WTC11 (cell line): ENCODE data around the gene SURF2. TPM values are rescaled to one million over a fixed set of nuclear protein-coding genes. Genes with fewer than 3 reads are reported as not detected.

Source experiments
- ATAC-seq: fragments of 200-7000 bp; cut with Tn5 transposase; 2 replicates; pipeline ENCODE4 v1.10.0; 2021; ENCODE audit warnings: mild to moderate bottlenecking, moderate library complexity
- CTCF ChIA-PET: fragments of 300-600 bp; sonication (Branson Sonifier 250); formaldehyde crosslinking; loops from one replicate; lab custom pipeline; 2021; ENCODE audit warnings: antibody characterized with exemption; lab: Charles Lee
- POLR2A ChIA-PET: fragments of 350-600 bp; sonication (Branson Sonifier 250); formaldehyde crosslinking; loops from one replicate; lab custom pipeline; 2021; ENCODE audit warnings: antibody characterized with exemption; lab: Charles Lee
- DNase-seq: peaks from one replicate; pipeline ENCODE4 v3.0.0; 2021; ENCODE audit warnings: low spot score
- H3K27ac Mint-ChIP-seq: 2 replicates; pipeline ENCODE4 v1.8.0; 2021; ENCODE audit warnings: mixed read lengths
- H3K27me3 Mint-ChIP-seq: 2 replicates; pipeline ENCODE4 v1.8.0; 2021; ENCODE audit warnings: low read depth, mild to moderate bottlenecking, moderate library complexity, mixed read lengths
- H3K36me3 Mint-ChIP-seq: 2 replicates; pipeline ENCODE4 v1.8.0; 2021; ENCODE audit warnings: mixed read lengths
- H3K4me1 Mint-ChIP-seq: 2 replicates; pipeline ENCODE4 v1.8.0; 2022; ENCODE audit warnings: mixed read lengths
- H3K4me3 Mint-ChIP-seq: 2 replicates; pipeline ENCODE4 v1.8.0; 2021; ENCODE audit warnings: mild to moderate bottlenecking, moderate library complexity, mixed read lengths
- H3K9me3 Mint-ChIP-seq: 2 replicates; pipeline ENCODE4 v1.8.0; 2021; ENCODE audit warnings: mixed read lengths
- CREB1 ChIP-seq: sonication (generic); formaldehyde crosslinking; IDR thresholded peaks from 2 replicates; pipeline ENCODE4 v1.8.0; 2023; ENCODE audit warnings: mild to moderate bottlenecking, missing genetic modification reagents
- ETV6 ChIP-seq: sonication (generic); formaldehyde crosslinking; IDR thresholded peaks from 2 replicates; pipeline ENCODE4 v1.8.1; 2022; ENCODE audit warnings: mild to moderate bottlenecking, missing genetic modification reagents
- FOXJ3 ChIP-seq: sonication (generic); formaldehyde crosslinking; IDR thresholded peaks from 2 replicates; pipeline ENCODE4 v1.9.0; 2021; ENCODE audit warnings: missing genetic modification reagents, mild to moderate bottlenecking, borderline replicate concordance
- FOXK1 ChIP-seq: sonication (generic); formaldehyde crosslinking; IDR thresholded peaks from 2 replicates; pipeline ENCODE4 v1.8.0; 2022; ENCODE audit warnings: mild to moderate bottlenecking, moderate library complexity, missing genetic modification reagents
- GABPB1 ChIP-seq: sonication (generic); formaldehyde crosslinking; IDR thresholded peaks from 2 replicates; pipeline ENCODE4 v1.8.1; 2023; ENCODE audit warnings: mild to moderate bottlenecking, missing genetic modification reagents
- HMGA2 ChIP-seq: fragments of 250-450 bp; sonication (Bioruptor Pico); IDR thresholded peaks from 2 replicates; pipeline ENCODE4 v1.4.0; 2021; ENCODE audit warnings: mild to moderate bottlenecking, moderate library complexity
- NFYB ChIP-seq: sonication (generic); formaldehyde crosslinking; conservative IDR thresholded peaks from 2 replicates; pipeline ENCODE4 v1.8.0; 2022; ENCODE audit warnings: low read depth, missing genetic modification reagents
- NR3C1 ChIP-seq: sonication (generic); formaldehyde crosslinking; conservative IDR thresholded peaks from 2 replicates; pipeline ENCODE4 v1.8.1; 2023; ENCODE audit warnings: low read depth, mild to moderate bottlenecking, missing genetic modification reagents
- TEAD1 ChIP-seq: sonication (generic); formaldehyde crosslinking; IDR thresholded peaks from 2 replicates; pipeline ENCODE4 v1.8.0; 2022; ENCODE audit warnings: mild to moderate bottlenecking, missing genetic modification reagents
- ZNF263 ChIP-seq: sonication (generic); formaldehyde crosslinking; IDR thresholded peaks from 2 replicates; pipeline ENCODE4 v1.8.1; 2022; ENCODE audit warnings: low read depth, mild to moderate bottlenecking, moderate library complexity, missing genetic modification reagents
- ZNF317 ChIP-seq: sonication (generic); formaldehyde crosslinking; IDR thresholded peaks from 2 replicates; pipeline ENCODE4 v1.8.1; 2023; ENCODE audit warnings: low read depth, mild to moderate bottlenecking, moderate library complexity, missing genetic modification reagents, borderline replicate concordance
- ZNF396 ChIP-seq: fragments of 250-450 bp; sonication (Bioruptor Pico); IDR thresholded peaks from 2 replicates; pipeline ENCODE4 v1.8.0; 2021; ENCODE audit warnings: mild to moderate bottlenecking, moderate library complexity, borderline replicate concordance
- ZNF671 ChIP-seq: fragments of 250-450 bp; sonication (Bioruptor Pico); IDR thresholded peaks from 2 replicates; pipeline ENCODE4 v1.8.0; 2021; ENCODE audit warnings: mild to moderate bottlenecking
- total RNA-seq: library from RNA; stranded (reverse); gene quantifications from 3 replicates; pipeline ENCODE4 v1.2.3, GENCODE V29; 2021
- TF ChIP-seq, protein P1 (sequence below): sonication (generic); formaldehyde crosslinking; IDR thresholded peaks from 2 replicates; pipeline ENCODE4 v1.8.1; 2022; ENCODE audit warnings: low read depth, missing genetic modification reagents, borderline replicate concordance
- TF ChIP-seq, protein P2 (sequence below): sonication (generic); formaldehyde crosslinking; IDR thresholded peaks from 2 replicates; pipeline ENCODE4 v1.8.0; 2022; ENCODE audit warnings: mild to moderate bottlenecking, missing genetic modification reagents
- TF ChIP-seq, protein P3 (sequence below): fragments of 250-450 bp; sonication (Bioruptor Pico); IDR thresholded peaks from 2 replicates; pipeline ENCODE4 v1.9.0; 2021; ENCODE audit warnings: mild to moderate bottlenecking, borderline replicate concordance
- TF ChIP-seq, protein P4 (sequence below): sonication (generic); formaldehyde crosslinking; IDR thresholded peaks from 2 replicates; pipeline ENCODE4 v1.8.0; 2022; ENCODE audit warnings: mild to moderate bottlenecking, missing genetic modification reagents
- TF ChIP-seq, protein P5 (sequence below): sonication (generic); formaldehyde crosslinking; IDR thresholded peaks from 2 replicates; pipeline ENCODE4 v1.8.1; 2022; ENCODE audit warnings: missing genetic modification reagents, borderline replicate concordance
- TF ChIP-seq, protein P6 (sequence below): fragments of 250-450 bp; sonication (Bioruptor Pico); IDR thresholded peaks from 2 replicates; pipeline ENCODE4 v1.9.0; 2021; ENCODE audit warnings: mild to moderate bottlenecking

Gene SURF2
- total RNA-seq, 1 experiment from 2014 or later = 33.3 TPM

- TF ChIP-seq ZNF263 (CRISPR knock-in tag) (no peak), ZNF317 (no peak), CREB1 (CRISPR knock-in tag) (no peak), ZNF396 (CRISPR knock-in tag) (no peak), TEAD1 (CRISPR knock-in tag) (no peak), ZNF671 (CRISPR knock-in tag) (no peak), FOXK1 (CRISPR knock-in tag) (no peak), NR3C1 (no peak), FOXJ3 (no peak), ETV6 (CRISPR knock-in tag) (no peak), HMGA2 (CRISPR knock-in tag) (no peak), NFYB (CRISPR knock-in tag) (no peak)
- TF ChIP-seq, protein P1, sequence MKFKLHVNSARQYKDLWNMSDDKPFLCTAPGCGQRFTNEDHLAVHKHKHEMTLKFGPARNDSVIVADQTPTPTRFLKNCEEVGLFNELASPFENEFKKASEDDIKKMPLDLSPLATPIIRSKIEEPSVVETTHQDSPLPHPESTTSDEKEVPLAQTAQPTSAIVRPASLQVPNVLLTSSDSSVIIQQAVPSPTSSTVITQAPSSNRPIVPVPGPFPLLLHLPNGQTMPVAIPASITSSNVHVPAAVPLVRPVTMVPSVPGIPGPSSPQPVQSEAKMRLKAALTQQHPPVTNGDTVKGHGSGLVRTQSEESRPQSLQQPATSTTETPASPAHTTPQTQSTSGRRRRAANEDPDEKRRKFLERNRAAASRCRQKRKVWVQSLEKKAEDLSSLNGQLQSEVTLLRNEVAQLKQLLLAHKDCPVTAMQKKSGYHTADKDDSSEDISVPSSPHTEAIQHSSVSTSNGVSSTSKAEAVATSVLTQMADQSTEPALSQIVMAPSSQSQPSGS (CRISPR knock-in tag) = no peak
- TF ChIP-seq, protein P2, sequence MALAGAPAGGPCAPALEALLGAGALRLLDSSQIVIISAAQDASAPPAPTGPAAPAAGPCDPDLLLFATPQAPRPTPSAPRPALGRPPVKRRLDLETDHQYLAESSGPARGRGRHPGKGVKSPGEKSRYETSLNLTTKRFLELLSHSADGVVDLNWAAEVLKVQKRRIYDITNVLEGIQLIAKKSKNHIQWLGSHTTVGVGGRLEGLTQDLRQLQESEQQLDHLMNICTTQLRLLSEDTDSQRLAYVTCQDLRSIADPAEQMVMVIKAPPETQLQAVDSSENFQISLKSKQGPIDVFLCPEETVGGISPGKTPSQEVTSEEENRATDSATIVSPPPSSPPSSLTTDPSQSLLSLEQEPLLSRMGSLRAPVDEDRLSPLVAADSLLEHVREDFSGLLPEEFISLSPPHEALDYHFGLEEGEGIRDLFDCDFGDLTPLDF (CRISPR knock-in tag) = no peak
- TF ChIP-seq, protein P3, sequence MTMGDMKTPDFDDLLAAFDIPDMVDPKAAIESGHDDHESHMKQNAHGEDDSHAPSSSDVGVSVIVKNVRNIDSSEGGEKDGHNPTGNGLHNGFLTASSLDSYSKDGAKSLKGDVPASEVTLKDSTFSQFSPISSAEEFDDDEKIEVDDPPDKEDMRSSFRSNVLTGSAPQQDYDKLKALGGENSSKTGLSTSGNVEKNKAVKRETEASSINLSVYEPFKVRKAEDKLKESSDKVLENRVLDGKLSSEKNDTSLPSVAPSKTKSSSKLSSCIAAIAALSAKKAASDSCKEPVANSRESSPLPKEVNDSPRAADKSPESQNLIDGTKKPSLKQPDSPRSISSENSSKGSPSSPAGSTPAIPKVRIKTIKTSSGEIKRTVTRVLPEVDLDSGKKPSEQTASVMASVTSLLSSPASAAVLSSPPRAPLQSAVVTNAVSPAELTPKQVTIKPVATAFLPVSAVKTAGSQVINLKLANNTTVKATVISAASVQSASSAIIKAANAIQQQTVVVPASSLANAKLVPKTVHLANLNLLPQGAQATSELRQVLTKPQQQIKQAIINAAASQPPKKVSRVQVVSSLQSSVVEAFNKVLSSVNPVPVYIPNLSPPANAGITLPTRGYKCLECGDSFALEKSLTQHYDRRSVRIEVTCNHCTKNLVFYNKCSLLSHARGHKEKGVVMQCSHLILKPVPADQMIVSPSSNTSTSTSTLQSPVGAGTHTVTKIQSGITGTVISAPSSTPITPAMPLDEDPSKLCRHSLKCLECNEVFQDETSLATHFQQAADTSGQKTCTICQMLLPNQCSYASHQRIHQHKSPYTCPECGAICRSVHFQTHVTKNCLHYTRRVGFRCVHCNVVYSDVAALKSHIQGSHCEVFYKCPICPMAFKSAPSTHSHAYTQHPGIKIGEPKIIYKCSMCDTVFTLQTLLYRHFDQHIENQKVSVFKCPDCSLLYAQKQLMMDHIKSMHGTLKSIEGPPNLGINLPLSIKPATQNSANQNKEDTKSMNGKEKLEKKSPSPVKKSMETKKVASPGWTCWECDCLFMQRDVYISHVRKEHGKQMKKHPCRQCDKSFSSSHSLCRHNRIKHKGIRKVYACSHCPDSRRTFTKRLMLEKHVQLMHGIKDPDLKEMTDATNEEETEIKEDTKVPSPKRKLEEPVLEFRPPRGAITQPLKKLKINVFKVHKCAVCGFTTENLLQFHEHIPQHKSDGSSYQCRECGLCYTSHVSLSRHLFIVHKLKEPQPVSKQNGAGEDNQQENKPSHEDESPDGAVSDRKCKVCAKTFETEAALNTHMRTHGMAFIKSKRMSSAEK (CRISPR knock-in tag) = no peak
- Mint-ChIP-seq H3K36me3 (no peaks in the 10 kb centered on the region), H3K4me1 (peaks cover under 1% of the 10 kb centered on the region; the same call in 1 of the 2 replicates), H3K27me3 (peaks cover 11% of the 10 kb centered on the region), H3K9me3 (peaks cover under 1% of the 10 kb centered on the region), H3K4me3 (no peak overlapping the region), H3K27ac (no peak overlapping the region)
- no peak for ATAC-seq
- ChIA-PET POLR2A (no interaction called here), CTCF (no interaction called here)
- no peak for DNase-seq
Observed at GRCh38 chr9:133383438-133383837, 27.1 kb downstream of the SURF2 start.

GRCh38 chr9:133384736-133385321, 28.5 kb downstream of the SURF2 start:
- Mint-ChIP-seq H3K27ac (no peak overlapping the region), H3K9me3 (peaks cover 3% of the 10 kb centered on the region; the same call in 1 of the 2 replicates), H3K27me3 (peaks cover 4% of the 10 kb centered on the region), H3K4me1 (no peaks in the 10 kb centered on the region), H3K4me3 (no peak overlapping the region), H3K36me3 (no peaks in the 10 kb centered on the region; the same call in 1 of the 2 replicates)
- CTCF ChIA-PET = interaction anchor here (1.5 to 2.4 kb wide), 2 partner anchors 11 to 42 kb away, joined by 3 to 13 read pairs; no protein-coding TSS in a partner anchor
- TF ChIP-seq, protein P4, sequence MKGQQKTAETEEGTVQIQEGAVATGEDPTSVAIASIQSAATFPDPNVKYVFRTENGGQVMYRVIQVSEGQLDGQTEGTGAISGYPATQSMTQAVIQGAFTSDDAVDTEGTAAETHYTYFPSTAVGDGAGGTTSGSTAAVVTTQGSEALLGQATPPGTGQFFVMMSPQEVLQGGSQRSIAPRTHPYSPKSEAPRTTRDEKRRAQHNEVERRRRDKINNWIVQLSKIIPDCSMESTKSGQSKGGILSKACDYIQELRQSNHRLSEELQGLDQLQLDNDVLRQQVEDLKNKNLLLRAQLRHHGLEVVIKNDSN (CRISPR knock-in tag) = no peak
- no peak for TF ChIP-seq GABPB1
- TF ChIP-seq, protein P5, sequence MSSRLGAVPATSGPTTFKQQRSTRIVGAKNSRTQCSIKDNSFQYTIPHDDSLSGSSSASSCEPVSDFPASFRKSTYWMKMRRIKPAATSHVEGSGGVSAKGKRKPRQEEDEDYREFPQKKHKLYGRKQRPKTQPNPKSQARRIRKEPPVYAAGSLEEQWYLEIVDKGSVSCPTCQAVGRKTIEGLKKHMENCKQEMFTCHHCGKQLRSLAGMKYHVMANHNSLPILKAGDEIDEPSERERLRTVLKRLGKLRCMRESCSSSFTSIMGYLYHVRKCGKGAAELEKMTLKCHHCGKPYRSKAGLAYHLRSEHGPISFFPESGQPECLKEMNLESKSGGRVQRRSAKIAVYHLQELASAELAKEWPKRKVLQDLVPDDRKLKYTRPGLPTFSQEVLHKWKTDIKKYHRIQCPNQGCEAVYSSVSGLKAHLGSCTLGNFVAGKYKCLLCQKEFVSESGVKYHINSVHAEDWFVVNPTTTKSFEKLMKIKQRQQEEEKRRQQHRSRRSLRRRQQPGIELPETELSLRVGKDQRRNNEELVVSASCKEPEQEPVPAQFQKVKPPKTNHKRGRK (CRISPR knock-in tag) = no peak
- TF ChIP-seq, protein P6, sequence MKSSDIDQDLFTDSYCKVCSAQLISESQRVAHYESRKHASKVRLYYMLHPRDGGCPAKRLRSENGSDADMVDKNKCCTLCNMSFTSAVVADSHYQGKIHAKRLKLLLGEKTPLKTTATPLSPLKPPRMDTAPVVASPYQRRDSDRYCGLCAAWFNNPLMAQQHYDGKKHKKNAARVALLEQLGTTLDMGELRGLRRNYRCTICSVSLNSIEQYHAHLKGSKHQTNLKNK (CRISPR knock-in tag) = no peak
- POLR2A ChIA-PET = no interaction called here
- DNase-seq (no peak), ATAC-seq (no peak)
